HepG2 (cell line): ENCODE data around the gene CD8A. TPM values are rescaled to one million over a fixed set of nuclear protein-coding genes. Genes with fewer than 3 reads are reported as not detected.

Experiments
- HNRNPH1 ChIP-seq: fragments of 200-400 bp; formaldehyde crosslinking; optimal IDR thresholded peaks from 2 replicates; pipeline ENCODE3; 2017; ENCODE audit warnings: mild to moderate bottlenecking, low read depth, low read length
- KAT7 ChIP-seq: IDR thresholded peaks from 2 replicates; pipeline ENCODE4 v1.6.1; 2018; ENCODE audit warnings: borderline replicate concordance, missing compliant biosample characterization
- NR1H2 ChIP-seq: sonication (generic); formaldehyde crosslinking; IDR thresholded peaks from 2 replicates; pipeline ENCODE4 v1.8.1; 2022; ENCODE audit warnings: low read depth, missing genetic modification reagents, borderline replicate concordance
- PHF8 ChIP-seq: sonication (generic); formaldehyde crosslinking; IDR thresholded peaks from 2 replicates; pipeline ENCODE4 v1.5.0; 2020; ENCODE audit warnings: missing genetic modification reagents
- SP140L ChIP-seq: sonication (generic); formaldehyde crosslinking; IDR thresholded peaks from 2 replicates; pipeline ENCODE4 v1.4.0; 2020; ENCODE audit warnings: missing genetic modification reagents, borderline replicate concordance
- ZBTB20 ChIP-seq: sonication (generic); formaldehyde crosslinking; IDR thresholded peaks from 2 replicates; pipeline ENCODE4 v1.8.1; 2023; ENCODE audit warnings: missing genetic modification reagents, low read depth, mild to moderate bottlenecking, borderline replicate concordance
- ZNF83 ChIP-seq: sonication (generic); formaldehyde crosslinking; IDR thresholded peaks from 2 replicates; pipeline ENCODE4 v1.4.0; 2020; ENCODE audit warnings: missing genetic modification reagents, mild to moderate bottlenecking, borderline replicate concordance
- polyA plus RNA-seq, 8 experiments: library from polyadenylated mRNA; depleted of rRNA in 3 of 8; stranded (reverse) in 7 of 8; unstranded in 1 of 8; fragments of >200 nt; fragmentation: Illumina TruSeq in 4 of 8; extraction: Trizol in 4 of 8; gene quantifications; 2 replicates each; pipeline versions ENCODE4 v1.2.1 to v1.2.3, GENCODE V29; 2011 to 2016; ENCODE audit warnings: low read depth in 4 of 8, missing spikeins in 1 of 8, mixed read lengths in 1 of 8; ENCODE audit not compliant: insufficient read depth in 1 of 8
- total RNA-seq, 5 experiments: library from RNA; depleted of rRNA; stranded (reverse); fragments of >200 nt; fragmentation: Illumina TruSeq; extraction: Trizol; gene quantifications; 2 replicates each; pipeline ENCODE4 v1.2.3, GENCODE V29; 2016; ENCODE audit warnings: low read depth in 1 of 5
- TF ChIP-seq, protein P1 (sequence below): sonication (generic); formaldehyde crosslinking; IDR thresholded peaks from 2 replicates; pipeline ENCODE4; 2020; ENCODE audit warnings: missing genetic modification reagents, mild to moderate bottlenecking, borderline replicate concordance
- TF ChIP-seq, protein P2 (sequence below): sonication (generic); formaldehyde crosslinking; IDR thresholded peaks from 2 replicates; pipeline ENCODE4 v1.4.0; 2020; ENCODE audit warnings: missing genetic modification reagents
- TF ChIP-seq, protein P3 (sequence below): IDR thresholded peaks from 2 replicates; pipeline ENCODE4 v1.6.1; 2018; ENCODE audit warnings: missing genetic modification reagents, mild to moderate bottlenecking, missing compliant biosample characterization
- TF ChIP-seq, protein P4 (sequence below): IDR thresholded peaks from 2 replicates; pipeline ENCODE4 v1.6.1; 2016
- TF ChIP-seq, protein P5 (sequence below): sonication (generic); formaldehyde crosslinking; IDR thresholded peaks from one replicate; pipeline ENCODE4 v1.5.1; 2020; ENCODE audit warnings: mild to moderate bottlenecking, missing genetic modification reagents; ENCODE audit errors: not compliant biosample characterization

The CD8A gene
- total and polyA plus RNA-seq, 2 of the 13 experiments (the other 11 are each of a cell fraction or from before 2014, with no cell fraction given): 0.09 TPM; not detected in 1

DNA sequence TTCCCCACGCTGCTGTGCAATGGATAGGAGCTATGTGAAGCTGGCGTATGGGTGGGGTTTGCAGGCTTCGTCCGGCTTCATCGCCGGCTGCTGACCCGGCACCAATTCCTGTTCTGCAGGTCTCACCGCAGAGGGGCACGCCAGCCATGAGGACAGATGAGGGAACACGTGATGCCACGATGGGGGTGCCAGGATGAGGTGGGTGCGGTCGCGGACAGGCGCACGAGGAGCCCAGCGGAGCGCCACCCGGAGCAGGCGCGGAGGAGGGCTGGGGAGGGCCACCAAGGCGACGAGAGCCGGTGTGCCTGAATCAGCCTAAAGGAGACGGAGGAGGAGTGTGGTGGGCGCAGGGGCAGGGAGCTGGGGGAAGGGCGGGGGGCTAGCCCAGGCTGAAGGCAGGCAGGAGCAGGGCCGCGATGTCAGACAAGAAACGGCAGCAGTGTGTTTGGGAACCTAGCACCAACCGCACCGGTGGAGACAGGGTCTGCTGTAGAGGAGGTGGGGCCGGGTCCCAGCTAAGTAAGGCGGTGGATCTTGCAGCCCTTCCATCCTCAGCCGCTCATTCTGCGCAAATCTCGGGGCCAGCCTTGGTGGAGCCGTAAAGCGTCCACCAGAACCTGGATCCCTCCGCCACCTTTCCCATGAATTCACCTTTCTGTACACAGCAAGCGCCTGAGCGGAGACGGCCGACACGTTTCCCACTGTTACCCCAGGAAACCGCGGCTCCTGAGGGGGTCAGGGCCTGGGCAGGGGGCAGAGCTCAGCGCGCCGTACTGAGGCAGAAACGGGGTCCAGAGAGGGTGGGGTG lies 17.0 kb upstream of the CD8A start (continued):
- TF ChIP-seq, protein P1, sequence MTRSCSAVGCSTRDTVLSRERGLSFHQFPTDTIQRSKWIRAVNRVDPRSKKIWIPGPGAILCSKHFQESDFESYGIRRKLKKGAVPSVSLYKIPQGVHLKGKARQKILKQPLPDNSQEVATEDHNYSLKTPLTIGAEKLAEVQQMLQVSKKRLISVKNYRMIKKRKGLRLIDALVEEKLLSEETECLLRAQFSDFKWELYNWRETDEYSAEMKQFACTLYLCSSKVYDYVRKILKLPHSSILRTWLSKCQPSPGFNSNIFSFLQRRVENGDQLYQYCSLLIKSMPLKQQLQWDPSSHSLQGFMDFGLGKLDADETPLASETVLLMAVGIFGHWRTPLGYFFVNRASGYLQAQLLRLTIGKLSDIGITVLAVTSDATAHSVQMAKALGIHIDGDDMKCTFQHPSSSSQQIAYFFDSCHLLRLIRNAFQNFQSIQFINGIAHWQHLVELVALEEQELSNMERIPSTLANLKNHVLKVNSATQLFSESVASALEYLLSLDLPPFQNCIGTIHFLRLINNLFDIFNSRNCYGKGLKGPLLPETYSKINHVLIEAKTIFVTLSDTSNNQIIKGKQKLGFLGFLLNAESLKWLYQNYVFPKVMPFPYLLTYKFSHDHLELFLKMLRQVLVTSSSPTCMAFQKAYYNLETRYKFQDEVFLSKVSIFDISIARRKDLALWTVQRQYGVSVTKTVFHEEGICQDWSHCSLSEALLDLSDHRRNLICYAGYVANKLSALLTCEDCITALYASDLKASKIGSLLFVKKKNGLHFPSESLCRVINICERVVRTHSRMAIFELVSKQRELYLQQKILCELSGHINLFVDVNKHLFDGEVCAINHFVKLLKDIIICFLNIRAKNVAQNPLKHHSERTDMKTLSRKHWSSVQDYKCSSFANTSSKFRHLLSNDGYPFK (CRISPR knock-in tag): peak; percentile 61
- TF ChIP-seq, protein P2, sequence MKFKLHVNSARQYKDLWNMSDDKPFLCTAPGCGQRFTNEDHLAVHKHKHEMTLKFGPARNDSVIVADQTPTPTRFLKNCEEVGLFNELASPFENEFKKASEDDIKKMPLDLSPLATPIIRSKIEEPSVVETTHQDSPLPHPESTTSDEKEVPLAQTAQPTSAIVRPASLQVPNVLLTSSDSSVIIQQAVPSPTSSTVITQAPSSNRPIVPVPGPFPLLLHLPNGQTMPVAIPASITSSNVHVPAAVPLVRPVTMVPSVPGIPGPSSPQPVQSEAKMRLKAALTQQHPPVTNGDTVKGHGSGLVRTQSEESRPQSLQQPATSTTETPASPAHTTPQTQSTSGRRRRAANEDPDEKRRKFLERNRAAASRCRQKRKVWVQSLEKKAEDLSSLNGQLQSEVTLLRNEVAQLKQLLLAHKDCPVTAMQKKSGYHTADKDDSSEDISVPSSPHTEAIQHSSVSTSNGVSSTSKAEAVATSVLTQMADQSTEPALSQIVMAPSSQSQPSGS (CRISPR knock-in tag): no peak
- TF ChIP-seq NR1H2 (CRISPR knock-in tag) (no peak), ZBTB20 (peak; percentile 58; the same call in 1 of the 2 replicates), ZNF83 (CRISPR knock-in tag) (no peak; the same call in 1 of the 2 replicates), PHF8 (CRISPR knock-in tag) (peak; percentile 38; the same call in 1 of the 2 replicates), HNRNPH1 (no peak), KAT7 (CRISPR knock-in tag) (no peak; the same call in 1 of the 2 replicates), SP140L (CRISPR knock-in tag) (no peak)
- TF ChIP-seq, protein P3, sequence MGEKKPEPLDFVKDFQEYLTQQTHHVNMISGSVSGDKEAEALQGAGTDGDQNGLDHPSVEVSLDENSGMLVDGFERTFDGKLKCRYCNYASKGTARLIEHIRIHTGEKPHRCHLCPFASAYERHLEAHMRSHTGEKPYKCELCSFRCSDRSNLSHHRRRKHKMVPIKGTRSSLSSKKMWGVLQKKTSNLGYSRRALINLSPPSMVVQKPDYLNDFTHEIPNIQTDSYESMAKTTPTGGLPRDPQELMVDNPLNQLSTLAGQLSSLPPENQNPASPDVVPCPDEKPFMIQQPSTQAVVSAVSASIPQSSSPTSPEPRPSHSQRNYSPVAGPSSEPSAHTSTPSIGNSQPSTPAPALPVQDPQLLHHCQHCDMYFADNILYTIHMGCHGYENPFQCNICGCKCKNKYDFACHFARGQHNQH (CRISPR knock-in tag): no peak
- TF ChIP-seq, protein P4, sequence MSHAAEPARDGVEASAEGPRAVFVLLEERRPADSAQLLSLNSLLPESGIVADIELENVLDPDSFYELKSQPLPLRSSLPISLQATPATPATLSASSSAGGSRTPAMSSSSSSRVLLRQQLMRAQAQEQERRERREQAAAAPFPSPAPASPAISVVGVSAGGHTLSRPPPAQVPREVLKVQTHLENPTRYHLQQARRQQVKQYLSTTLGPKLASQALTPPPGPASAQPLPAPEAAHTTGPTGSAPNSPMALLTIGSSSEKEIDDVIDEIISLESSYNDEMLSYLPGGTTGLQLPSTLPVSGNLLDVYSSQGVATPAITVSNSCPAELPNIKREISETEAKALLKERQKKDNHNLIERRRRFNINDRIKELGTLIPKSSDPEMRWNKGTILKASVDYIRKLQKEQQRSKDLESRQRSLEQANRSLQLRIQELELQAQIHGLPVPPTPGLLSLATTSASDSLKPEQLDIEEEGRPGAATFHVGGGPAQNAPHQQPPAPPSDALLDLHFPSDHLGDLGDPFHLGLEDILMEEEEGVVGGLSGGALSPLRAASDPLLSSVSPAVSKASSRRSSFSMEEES (CRISPR knock-in tag): peak; percentile 62; the same call in 1 of the 2 replicates
- TF ChIP-seq, protein P5, sequence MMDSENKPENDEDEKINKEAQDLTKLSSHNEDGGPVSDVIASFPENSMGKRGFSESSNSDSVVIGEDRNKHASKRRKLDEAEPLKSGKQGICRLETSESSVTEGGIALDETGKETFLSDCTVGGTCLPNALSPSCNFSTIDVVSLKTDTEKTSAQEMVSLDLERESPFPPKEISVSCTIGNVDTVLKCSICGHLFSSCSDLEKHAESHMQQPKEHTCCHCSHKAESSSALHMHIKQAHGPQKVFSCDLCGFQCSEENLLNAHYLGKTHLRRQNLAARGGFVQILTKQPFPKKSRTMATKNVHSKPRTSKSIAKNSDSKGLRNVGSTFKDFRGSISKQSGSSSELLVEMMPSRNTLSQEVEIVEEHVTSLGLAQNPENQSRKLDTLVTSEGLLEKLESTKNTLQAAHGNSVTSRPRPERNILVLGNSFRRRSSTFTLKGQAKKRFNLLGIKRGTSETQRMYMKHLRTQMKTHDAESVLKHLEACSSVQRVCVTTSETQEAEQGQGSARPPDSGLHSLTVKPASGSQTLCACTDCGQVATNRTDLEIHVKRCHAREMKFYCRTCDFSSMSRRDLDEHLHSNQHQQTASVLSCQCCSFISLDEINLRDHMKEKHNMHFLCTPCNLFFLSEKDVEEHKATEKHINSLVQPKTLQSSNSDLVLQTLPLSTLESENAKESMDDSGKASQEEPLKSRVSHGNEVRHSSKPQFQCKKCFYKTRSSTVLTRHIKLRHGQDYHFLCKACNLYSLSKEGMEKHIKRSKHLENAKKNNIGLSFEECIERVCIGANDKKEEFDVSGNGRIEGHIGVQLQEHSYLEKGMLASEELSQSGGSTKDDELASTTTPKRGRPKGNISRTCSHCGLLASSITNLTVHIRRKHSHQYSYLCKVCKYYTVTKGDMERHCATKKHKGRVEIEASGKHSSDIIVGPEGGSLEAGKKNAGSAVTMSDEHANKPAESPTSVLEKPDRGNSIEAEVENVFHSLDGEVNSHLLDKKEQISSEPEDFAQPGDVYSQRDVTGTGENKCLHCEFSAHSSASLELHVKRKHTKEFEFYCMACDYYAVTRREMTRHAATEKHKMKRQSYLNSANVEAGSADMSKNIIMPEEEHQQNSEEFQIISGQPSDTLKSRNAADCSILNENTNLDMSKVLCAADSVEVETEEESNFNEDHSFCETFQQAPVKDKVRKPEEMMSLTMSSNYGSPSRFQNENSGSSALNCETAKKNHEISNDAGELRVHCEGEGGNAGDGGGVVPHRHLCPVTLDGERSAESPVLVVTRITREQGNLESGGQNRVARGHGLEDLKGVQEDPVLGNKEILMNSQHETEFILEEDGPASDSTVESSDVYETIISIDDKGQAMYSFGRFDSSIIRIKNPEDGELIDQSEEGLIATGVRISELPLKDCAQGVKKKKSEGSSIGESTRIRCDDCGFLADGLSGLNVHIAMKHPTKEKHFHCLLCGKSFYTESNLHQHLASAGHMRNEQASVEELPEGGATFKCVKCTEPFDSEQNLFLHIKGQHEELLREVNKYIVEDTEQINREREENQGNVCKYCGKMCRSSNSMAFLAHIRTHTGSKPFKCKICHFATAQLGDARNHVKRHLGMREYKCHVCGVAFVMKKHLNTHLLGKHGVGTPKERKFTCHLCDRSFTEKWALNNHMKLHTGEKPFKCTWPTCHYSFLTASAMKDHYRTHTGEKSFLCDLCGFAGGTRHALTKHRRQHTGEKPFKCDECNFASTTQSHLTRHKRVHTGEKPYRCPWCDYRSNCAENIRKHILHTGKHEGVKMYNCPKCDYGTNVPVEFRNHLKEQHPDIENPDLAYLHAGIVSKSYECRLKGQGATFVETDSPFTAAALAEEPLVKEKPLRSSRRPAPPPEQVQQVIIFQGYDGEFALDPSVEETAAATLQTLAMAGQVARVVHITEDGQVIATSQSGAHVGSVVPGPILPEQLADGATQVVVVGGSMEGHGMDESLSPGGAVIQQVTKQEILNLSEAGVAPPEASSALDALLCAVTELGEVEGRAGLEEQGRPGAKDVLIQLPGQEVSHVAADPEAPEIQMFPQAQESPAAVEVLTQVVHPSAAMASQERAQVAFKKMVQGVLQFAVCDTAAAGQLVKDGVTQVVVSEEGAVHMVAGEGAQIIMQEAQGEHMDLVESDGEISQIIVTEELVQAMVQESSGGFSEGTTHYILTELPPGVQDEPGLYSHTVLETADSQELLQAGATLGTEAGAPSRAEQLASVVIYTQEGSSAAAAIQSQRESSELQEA: no peak
